IPS DF 6.9 (cell line): ENCODE measurements around the gene SMPD3.

Experiments
- DNase-seq: peaks from one replicate; pipeline ENCODE4 v3.0.0-alpha.2; 2013; ENCODE audit warnings: low read depth, low spot score
- H3K27ac ChIP-seq: one replicate; pipeline ENCODE4 v1.5.1; 2013; ENCODE audit warnings: low read length, control low read depth
- H3K27me3 ChIP-seq: 2 replicates; pipeline ENCODE4 v1.6.1; 2013; ENCODE audit warnings: mild to moderate bottlenecking, low read length; ENCODE audit not compliant: control insufficient read depth, insufficient read depth
- H3K36me3 ChIP-seq: 2 replicates; pipeline ENCODE4 v1.6.1; 2013; ENCODE audit warnings: low read length; ENCODE audit not compliant: control insufficient read depth, insufficient read depth
- H3K4me1 ChIP-seq: 2 replicates; pipeline ENCODE4 v1.6.1; 2013; ENCODE audit warnings: low read length; ENCODE audit not compliant: control insufficient read depth, insufficient read depth
- H3K4me3 ChIP-seq: 2 replicates; pipeline ENCODE4 v1.5.1; 2013; ENCODE audit warnings: mild to moderate bottlenecking, low read length
- H3K9me3 ChIP-seq: 2 replicates; pipeline ENCODE4 v1.6.1; 2013; ENCODE audit warnings: low read length, inconsistent platforms; ENCODE audit not compliant: control insufficient read depth, insufficient read depth
- WGBS: extraction: QIAGEN DNeasy Blood & Tissue Kit; methylation state at CpG from one replicate; pipeline ENCODE4 v1.1.7; 2013; ENCODE audit warnings: mixed read lengths, missing lambda C conversion rate; ENCODE audit not compliant: insufficient read length, insufficient coverage; 5-methylcytosine and 5-hydroxymethylcytosine counted together

The SMPD3 gene

GRCh38 chr16:68310437-68310773 lies 137.9 kb downstream of the SMPD3 start:
- DNase-seq: no peak
- no CpG with 5 or more reads among the region's 29 CpGs for WGBS
- Histone ChIP-seq H3K27ac (no peak overlapping the region), H3K4me1 (no peaks in the 10 kb centered on the region), H3K27me3 (no peaks in the 10 kb centered on the region), H3K9me3 (no peaks in the 10 kb centered on the region), H3K4me3 (peak overlapping the region; percentile 50), H3K36me3 (0 out of 2 replicates have a peak, but pooled peaks cover 2% of the 10 kb centered on the region)

GRCh38 chr16:68309799-68310198 lies 138.5 kb downstream of the SMPD3 start:
- H3K36me3 ChIP-seq: 0 out of 2 replicates have a peak, but pooled peaks cover 2% of the 10 kb centered on the region

More at GRCh38 chr16:68309799-68310198, 138.5 kb downstream of the SMPD3 start:
- H3K4me1 ChIP-seq: no peaks in the 10 kb centered on the region
- peak overlapping the region; percentile 50 for H3K4me3 ChIP-seq
- no peaks in the 10 kb centered on the region for H3K27me3 ChIP-seq
- no CpG with 5 or more reads among the region's 6 CpGs for WGBS
- H3K27ac ChIP-seq: no peak overlapping the region
- no peak for DNase-seq
- H3K9me3 ChIP-seq: no peaks in the 10 kb centered on the region
